Adipose tissue (tissue), 3 donors: Measurements from ENCODE around the gene EPS15. TPM values are rescaled to one million over a fixed set of nuclear protein-coding genes. Genes with fewer than 3 reads are reported as not detected.

Experiments used
- H3K27ac ChIP-seq: one replicate; pipeline ENCODE4 v1.5.1; 2013; ENCODE audit warnings: low read depth, low read length
- WGBS, 3 donors: extraction: QIAGEN DNeasy Blood & Tissue Kit; methylation state at CpG; one replicate each; pipeline ENCODE4 v1.1.7; 2013; 5-methylcytosine and 5-hydroxymethylcytosine counted together
- polyA plus RNA-seq, 3 donors: library from polyadenylated mRNA; stranded (reverse); fragments of 200-250 nt; gene quantifications; one replicate each; pipeline ENCODE4 v1.2.3, GENCODE V29; 2013
- donor health status: healthy with polysubstance abuse.
- donor health status: Bipolar disorder and iron deficiency.
- donor health status: healthy.

EPS15 gene
- polyA plus RNA-seq, 3 donors, result 7.9 to 38.2 (median 16.1) TPM

GRCh38 chr1:51316113-51316845 is 202.8 kb downstream of the EPS15 start:
- no peak overlapping the region for H3K27ac ChIP-seq
- 81 to 86% (median 85%) methylated on average over 9 of the region's 9 CpGs for WGBS, 3 donors

GRCh38 chr1:51314974-51315373 is 204.1 kb downstream of the EPS15 start:
- 45 to 77% (median 73%) methylated on average over 3 of the region's 3 CpGs for WGBS, 3 donors
- H3K27ac ChIP-seq, result no peak overlapping the region

- H3K27ac ChIP-seq, result no peak overlapping the region
- 53 to 58% (median 55%) methylated on average over 12 of the region's 12 CpGs for WGBS, 3 donors
Observed at GRCh38 chr1:51313961-51314777, 204.9 kb downstream of the EPS15 start.

- no peak overlapping the region for H3K27ac ChIP-seq
Observed at GRCh38 chr1:51313268-51313852, 205.7 kb downstream of the EPS15 start.

GRCh38 chr1:51312718-51313117 is 206.3 kb downstream of the EPS15 start:
- WGBS, 3 donors, result 85 to 87% (median 86%) methylated on average over 4 of the region's 4 CpGs
- H3K27ac ChIP-seq, result no peak overlapping the region

More at GRCh38 chr1:51313268-51313852, 205.7 kb downstream of the EPS15 start:
- 93 to 98% (median 95%) methylated on average over 5 of the region's 5 CpGs for WGBS, 3 donors

GRCh38 chr1:51311826-51312225 is 207.2 kb downstream of the EPS15 start:
- no peak overlapping the region for H3K27ac ChIP-seq
- 88 to 94% (median 93%) methylated on average over 5 of the region's 5 CpGs for WGBS, 3 donors

GRCh38 chr1:51310871-51311613 is 208.0 kb downstream of the EPS15 start:
- WGBS, 3 donors, result 45 to 83% (median 53%) methylated on average over 15 of the region's 15 CpGs
- no peak overlapping the region for H3K27ac ChIP-seq

GRCh38 chr1:51309291-51309690 is 209.8 kb downstream of the EPS15 start:
- 83 to 94% (median 87%) methylated on average over 8 of the region's 8 CpGs for WGBS, 3 donors
- no peak overlapping the region for H3K27ac ChIP-seq

GRCh38 chr1:51308636-51309035 is 210.4 kb downstream of the EPS15 start:
- 93 to 96% (median 93%) methylated on average over 6 of the region's 6 CpGs for WGBS, 3 donors
- H3K27ac ChIP-seq, result no peak overlapping the region

GRCh38 chr1:51306950-51307349 is 212.1 kb downstream of the EPS15 start:
- WGBS, 3 donors, result 83 to 94% (median 90%) methylated on average over 5 of the region's 5 CpGs
- no peak overlapping the region for H3K27ac ChIP-seq

GRCh38 chr1:51305371-51305823 is 213.7 kb downstream of the EPS15 start:
- H3K27ac ChIP-seq, result no peak overlapping the region
- 38 to 82% (median 78%) methylated on average over 4 of the region's 4 CpGs for WGBS, 3 donors

GRCh38 chr1:51304360-51304759 is 214.7 kb downstream of the EPS15 start:
- 54 to 71% (median 56%) methylated on average over 1 of the region's 1 CpG for WGBS, 3 donors
- H3K27ac ChIP-seq, result no peak overlapping the region

Other genes with a start within 250 kb of the EPS15 start
- 1 to 10 TPM; 1.9 to 9.0 (median 2.9) TPM for gene TTC39A, start 188.7 kb downstream of the EPS15 start, polyA plus RNA-seq
- 10 to 100 TPM; 25.5 to 34.0 (median 28.0) TPM for gene OSBPL9, start 97.8 kb upstream of the EPS15 start, polyA plus RNA-seq